HepG2 (cell line): Measurements from ENCODE around the gene C5. TPM values are rescaled to one million over a fixed set of nuclear protein-coding genes. Genes with fewer than 3 reads are reported as not detected.
A peak's percentile ranks its signal among the peaks of the same experiment; 100 is the strongest.

ENCODE experiments used
- AHDC1 ChIP-seq: sonication (generic); formaldehyde crosslinking; IDR thresholded peaks from 2 replicates; pipeline ENCODE4 v1.5.1; 2020; ENCODE audit warnings: mild to moderate bottlenecking, missing genetic modification reagents, borderline replicate concordance
- ARID5B ChIP-seq: IDR thresholded peaks from 2 replicates; pipeline ENCODE4 v1.4.0; 2020; ENCODE audit warnings: mild to moderate bottlenecking, missing genetic modification reagents
- KLF16 ChIP-seq, 2 experiments: sonication (generic) in 1 of 2; formaldehyde crosslinking in 1 of 2; IDR thresholded peaks; 2 replicates each; pipeline versions ENCODE4 v1.6.1 to v1.8.0; 2016 to 2023; ENCODE audit warnings: missing genetic modification reagents in 2 of 2, missing compliant biosample characterization in 1 of 2
- MXD4 ChIP-seq: IDR thresholded peaks from 2 replicates; pipeline ENCODE4 v1.6.1; 2016; ENCODE audit warnings: mild to moderate bottlenecking, missing biosample characterization, missing genetic modification reagents
- NCOA2 ChIP-seq: sonication (generic); formaldehyde crosslinking; IDR thresholded peaks from 2 replicates; pipeline ENCODE4 v1.8.0; 2022; ENCODE audit warnings: inconsistent platforms
- PATZ1 ChIP-seq: sonication (generic); formaldehyde crosslinking; IDR thresholded peaks from 2 replicates; pipeline ENCODE4 v1.4.0; 2020; ENCODE audit warnings: missing genetic modification reagents
- PRDM15 ChIP-seq: sonication (generic); formaldehyde crosslinking; IDR thresholded peaks from 2 replicates; pipeline ENCODE4 v1.4.0; 2020; ENCODE audit warnings: missing genetic modification reagents
- ZFP1 ChIP-seq: IDR thresholded peaks from 2 replicates; pipeline ENCODE4 v1.6.1; 2016
- ZIK1 ChIP-seq: sonication (generic); formaldehyde crosslinking; IDR thresholded peaks from 2 replicates; pipeline ENCODE4 v1.5.0; 2020; ENCODE audit warnings: mild to moderate bottlenecking, low read depth, missing genetic modification reagents, borderline replicate concordance
- ZNF501 ChIP-seq: sonication (generic); formaldehyde crosslinking; IDR thresholded peaks from 2 replicates; pipeline ENCODE4 v1.5.1; 2020; ENCODE audit warnings: mild to moderate bottlenecking, moderate library complexity, missing genetic modification reagents
- ZNF549 ChIP-seq: sonication (generic); formaldehyde crosslinking; IDR thresholded peaks from 2 replicates; pipeline ENCODE4 v1.5.0; 2020; ENCODE audit warnings: missing genetic modification reagents
- ZSCAN29 ChIP-seq: sonication (generic); formaldehyde crosslinking; conservative IDR thresholded peaks from 2 replicates; pipeline ENCODE4 v1.4.0; 2020; ENCODE audit warnings: mild to moderate bottlenecking, missing genetic modification reagents
- polyA plus RNA-seq, 8 experiments: library from polyadenylated mRNA; depleted of rRNA in 3 of 8; stranded (reverse) in 7 of 8; unstranded in 1 of 8; fragments of >200 nt; fragmentation: Illumina TruSeq in 4 of 8; extraction: Trizol in 4 of 8; gene quantifications; 2 replicates each; pipeline versions ENCODE4 v1.2.1 to v1.2.3, GENCODE V29; 2011 to 2016; ENCODE audit warnings: low read depth in 4 of 8, missing spikeins in 1 of 8, mixed read lengths in 1 of 8; ENCODE audit not compliant: insufficient read depth in 1 of 8
- total RNA-seq, 5 experiments: library from RNA; depleted of rRNA; stranded (reverse); fragments of >200 nt; fragmentation: Illumina TruSeq; extraction: Trizol; gene quantifications; 2 replicates each; pipeline ENCODE4 v1.2.3, GENCODE V29; 2016; ENCODE audit warnings: low read depth in 1 of 5

The C5 gene
- total and polyA plus RNA-seq, 2 of the 13 experiments (the other 11 are each of a cell fraction or from before 2014, with no cell fraction given), result 57.6 to 192 TPM

- TF ChIP-seq ARID5B (peak; percentile 57; the same call in 1 of the 2 replicates), NCOA2 (CRISPR knock-in tag) (peak; percentile 64), PATZ1 (CRISPR knock-in tag) (0 out of 2 replicates have a peak, but pooled peaks have one; percentile 9), ZNF549 (CRISPR knock-in tag) (no peak), PRDM15 (CRISPR knock-in tag) (0 out of 2 replicates have a peak, but pooled peaks have one; percentile 37), ZFP1 (CRISPR knock-in tag) (peak; percentile 56; the same call in 1 of the 2 replicates), ZIK1 (CRISPR knock-in tag) (no peak), KLF16 (CRISPR knock-in tag; IDR thresholded peaks at IDR 0.05) (peak in 1 of 2 experiments; percentile 67; a peak in 2 of 4 replicates), ZNF501 (CRISPR knock-in tag) (no peak), MXD4 (CRISPR knock-in tag) (no peak), AHDC1 (CRISPR knock-in tag) (peak; percentile 38; the same call in 1 of the 2 replicates), ZSCAN29 (0 out of 2 replicates have a peak, but pooled peaks have one; percentile 39)
These were observed at the start of gene C5 (continued) for GRCh38 chr9:121050128-121050988.
